Limb (tissue), 2 donors: ENCODE measurements around the gene WNT5A.
"Not testable (repeated sequence)": the region's sequence is repeated elsewhere in the genome, so short reads cannot be mapped to it uniquely, and the experiment has no call there.

Experiments used
- DNase-seq, 2 donors: peaks; one replicate each; pipeline ENCODE4 v3.0.0-alpha.2; 2016; ENCODE audit errors: extremely low spot score in 2 of 2

The WNT5A gene

GRCh38 chr3:55507808-55508207 is 20.7 kb upstream of the WNT5A start:
- no peak for DNase-seq

GRCh38 chr3:55505776-55506175 is 18.7 kb upstream of the WNT5A start:
- no peak for DNase-seq

GRCh38 chr3:55505102-55505501 is 18.0 kb upstream of the WNT5A start:
- DNase-seq = not testable (repeated sequence)

- DNase-seq = no peak
These were observed 14.8 kb upstream of the WNT5A start for GRCh38 chr3:55501905-55502304.

- no peak for DNase-seq
These were observed 13.6 kb upstream of the WNT5A start for GRCh38 chr3:55500555-55501330.

- DNase-seq = no peak
These were observed 11.4 kb upstream of the WNT5A start for GRCh38 chr3:55498520-55498919.

GRCh38 chr3:55497250-55497649 is 10.1 kb upstream of the WNT5A start:
- no peak for DNase-seq

- DNase-seq = no peak
These were observed 7.9 kb upstream of the WNT5A start for GRCh38 chr3:55494976-55495375.

- DNase-seq = no peak
These were observed 5.9 kb upstream of the WNT5A start for GRCh38 chr3:55492976-55493375.

- peak in 1 of 2 donors; percentile 36 for DNase-seq
These were observed 4.2 kb upstream of the WNT5A start for GRCh38 chr3:55491296-55491816.

- DNase-seq = no peak
These were observed 3.3 kb upstream of the WNT5A start for GRCh38 chr3:55490276-55490913.

- DNase-seq = peak in 1 of 2 donors; percentile 54
These were observed 2.7 kb upstream of the WNT5A start for GRCh38 chr3:55489798-55490132.

- peak; percentile 86 to 88 for DNase-seq
These were observed 1.4 kb upstream of the WNT5A start for GRCh38 chr3:55488398-55489055.

GRCh38 chr3:55487381-55488241 is 505 bp upstream of the WNT5A start:
- peak in 1 of 2 donors; percentile 73 for DNase-seq

GRCh38 chr3:55486101-55486856 is 827 bp downstream of the WNT5A start:
- peak; percentile 42 to 81 for DNase-seq

- DNase-seq = peak; percentile 90 to 91
These were observed 2.0 kb downstream of the WNT5A start for GRCh38 chr3:55484801-55485791.

- peak in 1 of 2 donors; percentile 57 for DNase-seq
These were observed 2.9 kb downstream of the WNT5A start for GRCh38 chr3:55484191-55484689.

GRCh38 chr3:55483196-55484095 is 3.7 kb downstream of the WNT5A start:
- DNase-seq = peak in 1 of 2 donors; percentile 40
